Activated gamma-delta T cell treated with anti-CD3 and anti-CD28 coated beads, Interleukin-2, amount 50 U/mL, for 16 hours (primary cell): ENCODE measurements around the gene HFE.

Source experiments
- DNase-seq: peaks from one replicate; pipeline ENCODE4 v3.0.0-alpha.2; 2020; ENCODE audit warnings: low read depth

The HFE gene

GRCh38 chr6:26140254-26140966, 53.2 kb downstream of the HFE start:
- DNase-seq, result no peak

GRCh38 chr6:26140967-26141294, 53.7 kb downstream of the HFE start:
- no peak for DNase-seq

GRCh38 chr6:26141378-26141904, 54.2 kb downstream of the HFE start:
- DNase-seq, result no peak

- no peak for DNase-seq
These were observed 54.8 kb downstream of the HFE start for GRCh38 chr6:26142026-26142425.
